Panc1 (cell line): ENCODE data around the gene SPSB3.
A peak's percentile ranks its signal among the peaks of the same experiment; 100 is the strongest.

ENCODE experiments used
- POLR2AphosphoS5 ChIP-seq: IDR thresholded peaks from 2 replicates; pipeline ENCODE4 v1.6.1; 2012; ENCODE audit warnings: mild to moderate bottlenecking, low read depth, low read length, moderate library complexity
- TCF7L2 ChIP-seq: IDR thresholded peaks from 2 replicates; pipeline ENCODE4 v1.6.1; 2011; ENCODE audit warnings: mild to moderate bottlenecking, low read depth, low read length, inconsistent platforms
- TF ChIP-seq, protein P1 (sequence below): fragments of 450-650 bp; IDR thresholded peaks from 2 replicates; pipeline ENCODE4 v1.5.1; 2017; ENCODE audit warnings: mild to moderate bottlenecking
- TF ChIP-seq, protein P2 (sequence below), 2 experiments: IDR thresholded peaks; 2 replicates each; pipeline ENCODE4 v1.6.1; 2011 to 2012; ENCODE audit warnings: low read depth in 2 of 2, control low read depth in 1 of 2, low read length in 1 of 2, mild to moderate bottlenecking in 1 of 2, moderate library complexity in 1 of 2; ENCODE audit not compliant: insufficient read depth in 1 of 2

DNA sequence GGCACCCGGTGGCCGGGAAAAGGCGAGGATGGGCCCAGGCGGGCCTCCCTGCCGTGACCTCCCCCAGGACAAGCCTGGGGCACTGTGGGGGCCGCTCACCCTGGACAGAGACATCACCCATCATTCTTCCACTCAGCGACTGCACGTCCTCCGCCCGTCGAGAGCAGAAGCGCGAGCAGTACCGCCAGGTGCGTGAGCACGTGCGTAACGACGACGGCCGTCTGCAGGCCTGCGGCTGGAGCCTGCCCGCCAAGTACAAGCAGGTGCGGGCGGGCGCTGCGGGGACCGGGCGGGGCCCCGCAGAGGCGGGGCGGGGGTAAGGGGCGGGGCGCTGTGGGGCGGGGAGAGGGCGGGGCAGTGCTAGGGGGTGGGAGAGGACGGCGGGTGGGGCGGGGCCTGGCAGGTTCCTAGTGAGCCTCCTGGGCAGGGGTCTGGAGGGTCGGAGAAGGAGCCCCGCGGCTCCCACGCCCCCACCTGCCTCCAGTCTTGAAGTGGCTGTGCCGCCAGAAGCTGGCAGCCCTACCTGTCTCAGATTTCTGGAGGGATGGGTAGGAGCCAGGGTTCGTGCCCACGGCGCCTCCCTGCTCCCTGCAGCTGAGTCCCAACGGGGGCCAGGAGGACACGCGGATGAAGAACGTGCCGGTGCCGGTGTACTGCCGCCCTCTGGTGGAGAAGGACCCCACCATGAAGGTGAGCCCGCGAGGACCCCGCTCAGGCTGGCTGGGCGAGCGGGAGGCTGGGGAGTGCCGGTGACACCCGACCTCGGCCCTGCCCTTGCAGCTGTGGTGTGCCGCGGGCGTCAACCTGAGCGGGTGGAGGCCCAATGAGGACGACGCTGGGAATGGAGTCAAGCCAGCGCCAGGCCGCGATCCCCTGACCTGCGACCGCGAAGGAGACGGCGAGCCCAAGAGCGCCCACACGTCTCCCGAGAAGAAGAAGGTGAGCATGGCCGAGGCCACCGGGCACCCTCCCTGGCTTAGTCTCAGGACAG, 18.6 kb downstream of the SPSB3 start:
- TF ChIP-seq, protein P1, sequence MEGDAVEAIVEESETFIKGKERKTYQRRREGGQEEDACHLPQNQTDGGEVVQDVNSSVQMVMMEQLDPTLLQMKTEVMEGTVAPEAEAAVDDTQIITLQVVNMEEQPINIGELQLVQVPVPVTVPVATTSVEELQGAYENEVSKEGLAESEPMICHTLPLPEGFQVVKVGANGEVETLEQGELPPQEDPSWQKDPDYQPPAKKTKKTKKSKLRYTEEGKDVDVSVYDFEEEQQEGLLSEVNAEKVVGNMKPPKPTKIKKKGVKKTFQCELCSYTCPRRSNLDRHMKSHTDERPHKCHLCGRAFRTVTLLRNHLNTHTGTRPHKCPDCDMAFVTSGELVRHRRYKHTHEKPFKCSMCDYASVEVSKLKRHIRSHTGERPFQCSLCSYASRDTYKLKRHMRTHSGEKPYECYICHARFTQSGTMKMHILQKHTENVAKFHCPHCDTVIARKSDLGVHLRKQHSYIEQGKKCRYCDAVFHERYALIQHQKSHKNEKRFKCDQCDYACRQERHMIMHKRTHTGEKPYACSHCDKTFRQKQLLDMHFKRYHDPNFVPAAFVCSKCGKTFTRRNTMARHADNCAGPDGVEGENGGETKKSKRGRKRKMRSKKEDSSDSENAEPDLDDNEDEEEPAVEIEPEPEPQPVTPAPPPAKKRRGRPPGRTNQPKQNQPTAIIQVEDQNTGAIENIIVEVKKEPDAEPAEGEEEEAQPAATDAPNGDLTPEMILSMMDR, result peak; percentile 45; the same call in 1 of the 2 replicates
- TF ChIP-seq, protein P2, sequence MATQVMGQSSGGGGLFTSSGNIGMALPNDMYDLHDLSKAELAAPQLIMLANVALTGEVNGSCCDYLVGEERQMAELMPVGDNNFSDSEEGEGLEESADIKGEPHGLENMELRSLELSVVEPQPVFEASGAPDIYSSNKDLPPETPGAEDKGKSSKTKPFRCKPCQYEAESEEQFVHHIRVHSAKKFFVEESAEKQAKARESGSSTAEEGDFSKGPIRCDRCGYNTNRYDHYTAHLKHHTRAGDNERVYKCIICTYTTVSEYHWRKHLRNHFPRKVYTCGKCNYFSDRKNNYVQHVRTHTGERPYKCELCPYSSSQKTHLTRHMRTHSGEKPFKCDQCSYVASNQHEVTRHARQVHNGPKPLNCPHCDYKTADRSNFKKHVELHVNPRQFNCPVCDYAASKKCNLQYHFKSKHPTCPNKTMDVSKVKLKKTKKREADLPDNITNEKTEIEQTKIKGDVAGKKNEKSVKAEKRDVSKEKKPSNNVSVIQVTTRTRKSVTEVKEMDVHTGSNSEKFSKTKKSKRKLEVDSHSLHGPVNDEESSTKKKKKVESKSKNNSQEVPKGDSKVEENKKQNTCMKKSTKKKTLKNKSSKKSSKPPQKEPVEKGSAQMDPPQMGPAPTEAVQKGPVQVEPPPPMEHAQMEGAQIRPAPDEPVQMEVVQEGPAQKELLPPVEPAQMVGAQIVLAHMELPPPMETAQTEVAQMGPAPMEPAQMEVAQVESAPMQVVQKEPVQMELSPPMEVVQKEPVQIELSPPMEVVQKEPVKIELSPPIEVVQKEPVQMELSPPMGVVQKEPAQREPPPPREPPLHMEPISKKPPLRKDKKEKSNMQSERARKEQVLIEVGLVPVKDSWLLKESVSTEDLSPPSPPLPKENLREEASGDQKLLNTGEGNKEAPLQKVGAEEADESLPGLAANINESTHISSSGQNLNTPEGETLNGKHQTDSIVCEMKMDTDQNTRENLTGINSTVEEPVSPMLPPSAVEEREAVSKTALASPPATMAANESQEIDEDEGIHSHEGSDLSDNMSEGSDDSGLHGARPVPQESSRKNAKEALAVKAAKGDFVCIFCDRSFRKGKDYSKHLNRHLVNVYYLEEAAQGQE (IDR thresholded peaks at IDR 0.05; ENCODE audit: insufficient read depth in 1 of 2, low read depth in 2 of 2, low read length in 1 of 2), result no peak
- TF ChIP-seq POLR2AphosphoS5 (no peak), TCF7L2 (no peak)
